GM19099 (cell line): ENCODE measurements around the gene SEPHS1.

ENCODE experiments used
- POLR2A ChIP-seq: IDR thresholded peaks from 3 replicates; pipeline ENCODE4 v1.6.1; 2011; ENCODE audit warnings: low read depth; ENCODE audit not compliant: insufficient read length; ENCODE audit errors: extremely low read depth

Gene SEPHS1

GRCh38 chr10:13348216-13349017, at the start of gene SEPHS1:
TSS of gene SEPHS1 (minus strand) at chr10:13348293. CDS start at chr10:13344950, 3,343 bp downstream.
- TF ChIP-seq POLR2A: peak; percentile 47

GRCh38 chr10:13397052-13397451, 49.0 kb upstream of the SEPHS1 start:
- TF ChIP-seq POLR2A: no peak

GRCh38 chr10:13396369-13396768, 48.3 kb upstream of the SEPHS1 start:
- TF ChIP-seq POLR2A: no peak

GRCh38 chr10:13395540-13395939, 47.4 kb upstream of the SEPHS1 start:
- no peak for TF ChIP-seq POLR2A

- no peak for TF ChIP-seq POLR2A
Observed at GRCh38 chr10:13393640-13394039, 45.5 kb upstream of the SEPHS1 start.

- TF ChIP-seq POLR2A: no peak
Observed at GRCh38 chr10:13392701-13393100, 44.6 kb upstream of the SEPHS1 start.

GRCh38 chr10:13390604-13391522, 42.8 kb upstream of the SEPHS1 start:
- TF ChIP-seq POLR2A: no peak

- TF ChIP-seq POLR2A: no peak
Observed at GRCh38 chr10:13388478-13389230, 40.6 kb upstream of the SEPHS1 start.

- no peak for TF ChIP-seq POLR2A
Observed at GRCh38 chr10:13386021-13386420, 37.9 kb upstream of the SEPHS1 start.

- no peak for TF ChIP-seq POLR2A
Observed at GRCh38 chr10:13383399-13383761, 35.3 kb upstream of the SEPHS1 start.

GRCh38 chr10:13382703-13383398, 34.8 kb upstream of the SEPHS1 start:
- no peak for TF ChIP-seq POLR2A

GRCh38 chr10:13376746-13377145, 28.7 kb upstream of the SEPHS1 start:
- TF ChIP-seq POLR2A: no peak

- TF ChIP-seq POLR2A: no peak
Observed at GRCh38 chr10:13376297-13376696, 28.2 kb upstream of the SEPHS1 start.

- TF ChIP-seq POLR2A: no peak
Observed at GRCh38 chr10:13375791-13376190, 27.7 kb upstream of the SEPHS1 start.
